KMS-11 (cell line): ENCODE results near the gene ABHD5.

Experiments used
- H2AFZ ChIP-seq: fragments of 200-600 bp; sonication (generic); 2 replicates; pipeline ENCODE4 v1.6.1; 2016; ENCODE audit warnings: antibody characterized with exemption, mixed run types, low read depth
- H3K27ac ChIP-seq: fragments of 200-600 bp; sonication (generic); 2 replicates; pipeline ENCODE4 v1.6.1; 2016; ENCODE audit warnings: mild to moderate bottlenecking, mixed run types
- H3K27me3 ChIP-seq: fragments of 200-600 bp; sonication (generic); 2 replicates; pipeline ENCODE4 v1.6.1; 2017; ENCODE audit warnings: mild to moderate bottlenecking, low read depth, mixed run types, moderate library complexity; ENCODE audit not compliant: insufficient read depth
- H3K36me3 ChIP-seq: fragments of 200-600 bp; sonication (generic); 2 replicates; pipeline ENCODE4 v1.6.1; 2017; ENCODE audit warnings: mild to moderate bottlenecking, mixed run types; ENCODE audit not compliant: insufficient read depth
- H3K4me1 ChIP-seq: fragments of 200-600 bp; sonication (generic); 2 replicates; pipeline ENCODE4 v1.6.1; 2016; ENCODE audit warnings: mild to moderate bottlenecking, low read depth, mixed run types; ENCODE audit not compliant: poor library complexity, severe bottlenecking
- H3K4me2 ChIP-seq: fragments of 200-600 bp; sonication (generic); 2 replicates; pipeline ENCODE4 v1.7.0; 2016; ENCODE audit warnings: mild to moderate bottlenecking, mixed run types
- H3K4me3 ChIP-seq: fragments of 200-600 bp; sonication (generic); IDR thresholded peaks from 2 replicates; pipeline ENCODE4 v1.6.1; 2017; ENCODE audit warnings: low read depth, low read length, mixed read lengths; ENCODE audit not compliant: insufficient read depth
- H3K79me2 ChIP-seq: fragments of 200-600 bp; sonication (generic); 2 replicates; pipeline ENCODE4 v1.6.1; 2016; ENCODE audit warnings: low read depth, mixed run types; ENCODE audit not compliant: insufficient read depth
- H3K9ac ChIP-seq: fragments of 200-600 bp; sonication (generic); 2 replicates; pipeline ENCODE4 v1.6.1; 2016; ENCODE audit warnings: mild to moderate bottlenecking, mixed run types
- H4K20me1 ChIP-seq: fragments of 200-600 bp; sonication (generic); 2 replicates; pipeline ENCODE4 v1.6.1; 2016; ENCODE audit warnings: mild to moderate bottlenecking, mixed run types; ENCODE audit not compliant: insufficient read depth
- TF ChIP-seq, protein P1 (sequence below): fragments of 200-600 bp; sonication (generic); conservative IDR thresholded peaks from 2 replicates; pipeline ENCODE4 v1.6.1; 2017; ENCODE audit warnings: low read depth, mild to moderate bottlenecking, antibody characterized with exemption, low read length, moderate library complexity, mixed read lengths

The ABHD5 gene

DNA sequence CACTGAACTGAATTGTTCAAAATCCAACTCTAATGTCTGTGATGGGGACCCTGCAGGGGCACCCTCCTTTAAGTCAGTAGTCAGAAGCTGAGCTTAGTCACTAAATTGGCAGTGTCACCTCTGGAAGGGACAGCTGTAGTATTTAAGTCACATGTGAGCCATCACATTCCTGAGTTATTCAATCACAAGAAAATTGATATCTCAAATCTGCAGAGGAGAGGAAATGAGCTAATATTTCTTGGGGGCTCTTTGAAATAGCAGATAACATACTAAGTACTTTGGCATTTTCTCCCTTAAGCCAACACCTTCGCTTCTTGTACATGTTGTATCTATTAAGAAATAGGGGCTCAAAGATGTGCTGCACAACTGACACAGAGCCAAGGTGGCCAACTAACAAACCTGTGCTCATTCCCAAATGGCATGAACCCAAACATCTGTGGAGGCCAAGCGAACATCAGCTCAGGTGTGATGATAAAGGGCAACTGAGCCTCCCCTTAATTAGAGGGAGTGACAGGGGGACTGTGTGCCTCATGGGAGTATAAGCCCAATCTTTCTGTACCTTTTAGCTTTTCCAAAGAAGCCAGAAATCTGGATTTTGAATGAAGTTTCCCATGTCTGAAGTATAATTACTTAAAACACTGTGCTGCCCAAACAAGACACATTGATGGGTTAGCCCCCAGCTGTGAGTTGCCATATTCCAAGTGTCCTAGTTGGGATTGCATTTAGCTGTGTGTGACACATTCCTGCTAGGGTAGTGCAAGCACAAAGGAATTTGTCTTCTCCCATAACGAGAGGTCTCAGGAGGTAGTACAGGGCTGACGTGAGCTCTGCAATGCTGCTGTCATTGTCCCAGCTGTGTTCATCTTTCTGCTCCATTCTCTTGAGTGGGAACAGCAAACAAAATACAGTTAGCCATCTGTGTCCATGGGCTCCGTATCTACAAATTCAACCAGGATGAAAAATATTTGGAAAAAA lies 63.3 kb downstream of the ABHD5 start:
- H3K4me2 ChIP-seq = no peak overlapping the region
- TF ChIP-seq, protein P1, sequence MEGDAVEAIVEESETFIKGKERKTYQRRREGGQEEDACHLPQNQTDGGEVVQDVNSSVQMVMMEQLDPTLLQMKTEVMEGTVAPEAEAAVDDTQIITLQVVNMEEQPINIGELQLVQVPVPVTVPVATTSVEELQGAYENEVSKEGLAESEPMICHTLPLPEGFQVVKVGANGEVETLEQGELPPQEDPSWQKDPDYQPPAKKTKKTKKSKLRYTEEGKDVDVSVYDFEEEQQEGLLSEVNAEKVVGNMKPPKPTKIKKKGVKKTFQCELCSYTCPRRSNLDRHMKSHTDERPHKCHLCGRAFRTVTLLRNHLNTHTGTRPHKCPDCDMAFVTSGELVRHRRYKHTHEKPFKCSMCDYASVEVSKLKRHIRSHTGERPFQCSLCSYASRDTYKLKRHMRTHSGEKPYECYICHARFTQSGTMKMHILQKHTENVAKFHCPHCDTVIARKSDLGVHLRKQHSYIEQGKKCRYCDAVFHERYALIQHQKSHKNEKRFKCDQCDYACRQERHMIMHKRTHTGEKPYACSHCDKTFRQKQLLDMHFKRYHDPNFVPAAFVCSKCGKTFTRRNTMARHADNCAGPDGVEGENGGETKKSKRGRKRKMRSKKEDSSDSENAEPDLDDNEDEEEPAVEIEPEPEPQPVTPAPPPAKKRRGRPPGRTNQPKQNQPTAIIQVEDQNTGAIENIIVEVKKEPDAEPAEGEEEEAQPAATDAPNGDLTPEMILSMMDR = no peak
- H3K36me3 ChIP-seq = no peaks in the 10 kb centered on the region
- H3K79me2 ChIP-seq = no peaks in the 10 kb centered on the region
- no peaks in the 10 kb centered on the region for H3K27me3 ChIP-seq
- no peaks in the 10 kb centered on the region for H4K20me1 ChIP-seq
- no peak overlapping the region for H3K4me3 ChIP-seq
- H3K9ac ChIP-seq = no peak overlapping the region
- H3K4me1 ChIP-seq = no peaks in the 10 kb centered on the region
- no peak overlapping the region for H3K27ac ChIP-seq
- H2AFZ ChIP-seq = no peak overlapping the region

GRCh38 chr3:43755516-43756200 lies 64.9 kb downstream of the ABHD5 start:
- Histone ChIP-seq H3K4me1 (no peaks in the 10 kb centered on the region), H3K4me2 (no peak overlapping the region), H2AFZ (no peak overlapping the region), H3K4me3 (no peak overlapping the region), H4K20me1 (no peaks in the 10 kb centered on the region), H3K79me2 (no peaks in the 10 kb centered on the region), H3K27ac (no peak overlapping the region), H3K36me3 (no peaks in the 10 kb centered on the region), H3K9ac (no peak overlapping the region), H3K27me3 (no peaks in the 10 kb centered on the region)
- TF ChIP-seq, protein P1 = no peak

- no peaks in the 10 kb centered on the region for H3K79me2 ChIP-seq
- H3K4me3 ChIP-seq = no peak overlapping the region
- no peak overlapping the region for H2AFZ ChIP-seq
- no peaks in the 10 kb centered on the region for H3K27me3 ChIP-seq
- H3K9ac ChIP-seq = no peak overlapping the region
- no peaks in the 10 kb centered on the region for H3K4me1 ChIP-seq
- TF ChIP-seq, protein P1 = no peak
- no peaks in the 10 kb centered on the region for H3K36me3 ChIP-seq
- no peak overlapping the region for H3K27ac ChIP-seq
- no peak overlapping the region for H3K4me2 ChIP-seq
- no peaks in the 10 kb centered on the region for H4K20me1 ChIP-seq
These were observed 67.1 kb downstream of the ABHD5 start for GRCh38 chr3:43757666-43758321.

- H3K4me2 ChIP-seq = no peak overlapping the region
- H3K27me3 ChIP-seq = no peaks in the 10 kb centered on the region
- no peaks in the 10 kb centered on the region for H3K36me3 ChIP-seq
- no peak overlapping the region for H2AFZ ChIP-seq
- H3K79me2 ChIP-seq = no peaks in the 10 kb centered on the region
- no peak overlapping the region for H3K9ac ChIP-seq
- no peak overlapping the region for H3K4me3 ChIP-seq
- TF ChIP-seq, protein P1 = no peak
- no peak overlapping the region for H3K27ac ChIP-seq
- no peaks in the 10 kb centered on the region for H4K20me1 ChIP-seq
- H3K4me1 ChIP-seq = no peaks in the 10 kb centered on the region
These were observed 68.0 kb downstream of the ABHD5 start for GRCh38 chr3:43758592-43759225.
